Measurements from ENCODE around the gene RNLS.

- TF ChIP-seq POLR2A (IDR thresholded peaks at IDR 0.05) (no peak), POLR2AphosphoS5 (IDR thresholded peaks at IDR 0.05; ENCODE audit: insufficient read depth in 1 of 2, low read depth in 1 of 2) (no peak)
Measured at GRCh38 chr10:88471899-88472298, 111.2 kb downstream of the RNLS start.

Measured in vagina (tissue), 2 donors.